B cell (primary cell): ENCODE data around the gene ADPRH. TPM values are rescaled to one million over a fixed set of nuclear protein-coding genes. Genes with fewer than 3 reads are reported as not detected.

Source experiments
- ATAC-seq: fragments of 200-7000 bp; cut with Tn5 transposase; one replicate; pipeline ENCODE4 v1.10.0; 2021; ENCODE audit warnings: low read depth, mild to moderate bottlenecking, moderate number of reproducible peaks, moderate library complexity
- CTCF ChIA-PET: fragments of 350-600 bp; sonication (Branson Sonifier 250); formaldehyde crosslinking; loops from one replicate; lab custom pipeline; 2021; ENCODE audit warnings: antibody characterized with exemption, inconsistent platforms; lab: Charles Lee
- POLR2A ChIA-PET: fragments of 350-600 bp; sonication (Branson Sonifier 250); formaldehyde crosslinking; loops from one replicate; lab custom pipeline; 2021; ENCODE audit warnings: antibody characterized with exemption; lab: Charles Lee
- DNase-seq: peaks from one replicate; pipeline ENCODE4 v3.0.0; 2013
- H2AFZ ChIP-seq: 2 replicates; pipeline ENCODE4 v1.6.1; 2012; ENCODE audit warnings: mild to moderate bottlenecking, low read depth, low read length; ENCODE audit not compliant: insufficient read depth, poor library complexity, severe bottlenecking
- H3K27ac ChIP-seq, 2 donors: 1 replicate in 1 of 2; 2 replicates in 1 of 2; pipeline ENCODE4 v1.5.1; 2012 to 2013; ENCODE audit warnings: low read length in 2 of 2, mild to moderate bottlenecking in 2 of 2, moderate library complexity in 1 of 2
- H3K27me3 ChIP-seq, 4 experiments: fragments of 200-600 bp in 1 of 4; sonication (generic) in 1 of 4; replicated peaks in 1 of 4; 1 replicate in 2 of 4; 2 replicates in 2 of 4; pipeline versions ENCODE4 v1.6.1 to v1.7.0; 2013 to 2016; ENCODE audit warnings: low read length in 3 of 4, mild to moderate bottlenecking in 2 of 4, mixed read lengths in 1 of 4, moderate library complexity in 1 of 4; ENCODE audit not compliant: insufficient read depth in 4 of 4, control insufficient read depth in 3 of 4; ENCODE audit errors: control extremely low read depth in 1 of 4
- H3K36me3 ChIP-seq, 2 experiments: replicated peaks in 1 of 2; 1 replicate in 1 of 2; 2 replicates in 1 of 2; pipeline versions ENCODE4 v1.6.1 to v1.7.1; 2013; ENCODE audit warnings: low read length in 1 of 2; ENCODE audit not compliant: insufficient read depth in 2 of 2, control insufficient read depth in 1 of 2; ENCODE audit errors: control extremely low read depth in 1 of 2, extremely low read depth in 1 of 2
- H3K4me1 ChIP-seq, 2 donors: fragments of 200-600 bp in 1 of 2; sonication (generic) in 1 of 2; 1 replicate in 1 of 2; 2 replicates in 1 of 2; pipeline versions ENCODE4 v1.5.1 to v1.6.1; 2013 to 2017; ENCODE audit warnings: low read length in 2 of 2; ENCODE audit not compliant: control insufficient read depth in 2 of 2, insufficient read depth in 2 of 2
- H3K4me2 ChIP-seq: replicated peaks from 2 replicates; pipeline ENCODE3; 2012; ENCODE audit warnings: mild to moderate bottlenecking, low read depth, low read length; ENCODE audit not compliant: poor library complexity, severe bottlenecking
- H3K4me3 ChIP-seq, 5 experiments: fragments of 200-600 bp in 1 of 5; sonication (generic) in 1 of 5; 1 replicate in 3 of 5; 2 replicates in 2 of 5; pipeline versions ENCODE4 v1.5.1 to v1.7.0; 2011 to 2016; ENCODE audit warnings: low read length in 4 of 5, mild to moderate bottlenecking in 4 of 5, low read depth in 2 of 5, control low read depth in 1 of 5, moderate library complexity in 1 of 5; ENCODE audit not compliant: insufficient read depth in 1 of 5; ENCODE audit errors: control extremely low read depth in 1 of 5, extremely low read depth in 1 of 5
- H3K79me2 ChIP-seq: fragments of 200-600 bp; sonication (generic); one replicate; pipeline ENCODE4 v1.6.0; 2016; ENCODE audit warnings: low read length; ENCODE audit not compliant: control insufficient read depth, insufficient read depth
- H3K9ac ChIP-seq: fragments of 200-600 bp; sonication (generic); 2 replicates; pipeline ENCODE4 v1.6.1; 2017; ENCODE audit warnings: mild to moderate bottlenecking, low read length, moderate library complexity
- H3K9me3 ChIP-seq, 3 donors: one replicate each; pipeline versions ENCODE4 v1.6.1 to v1.7.1; 2013; ENCODE audit warnings: low read length in 2 of 3; ENCODE audit not compliant: control insufficient read depth in 2 of 3, insufficient read depth in 1 of 3; ENCODE audit errors: control extremely low read depth in 1 of 3
- H4K20me1 ChIP-seq: 2 replicates; pipeline ENCODE4 v1.6.0; 2012; ENCODE audit warnings: mild to moderate bottlenecking, low read length; ENCODE audit not compliant: insufficient read depth, control insufficient read depth, poor library complexity, severe bottlenecking
- H3K27ac Mint-ChIP-seq: one replicate; pipeline ENCODE4 v1.8.0; 2021; ENCODE audit warnings: mixed read lengths
- H3K27me3 Mint-ChIP-seq: one replicate; pipeline ENCODE4 v1.8.0; 2021; ENCODE audit warnings: mixed read lengths
- H3K4me1 Mint-ChIP-seq: one replicate; pipeline ENCODE4 v1.8.0; 2021; ENCODE audit warnings: mixed read lengths
- H3K4me3 Mint-ChIP-seq: one replicate; pipeline ENCODE4 v1.8.0; 2021; ENCODE audit warnings: mixed read lengths
- H3K9me3 Mint-ChIP-seq: one replicate; pipeline ENCODE4 v1.8.0; 2022; ENCODE audit warnings: mixed read lengths; ENCODE audit not compliant: insufficient read depth
- CTCF ChIP-seq: fragments of 200-600 bp; IDR thresholded peaks from one replicate; pipeline ENCODE4 v1.8.0; 2022; ENCODE audit warnings: antibody characterized with exemption, mild to moderate bottlenecking
- EZH2 ChIP-seq: IDR thresholded peaks from 2 replicates; pipeline ENCODE4 v1.6.1; 2012; ENCODE audit warnings: borderline replicate concordance, low read depth, mild to moderate bottlenecking, moderate library complexity, low read length; ENCODE audit not compliant: insufficient read depth, poor library complexity, severe bottlenecking
- WGBS: methylation state at CpG from one replicate; pipeline ENCODE4 v1.1.5; 2013; ENCODE audit warnings: missing lambda C conversion rate; ENCODE audit not compliant: insufficient coverage; 5-methylcytosine and 5-hydroxymethylcytosine counted together
- intact Hi-C: fragments of 100-400 bp; cut with micrococcal nuclease; formaldehyde crosslinking; loops from one replicate; pipeline ENCODE4 v1.10.0; 2022
- polyA plus RNA-seq: library from polyadenylated mRNA; depleted of rRNA; stranded (reverse); fragments of >200 nt; gene quantifications from 2 replicates; pipeline ENCODE4 v1.2.3, GENCODE V29; 2012
- total RNA-seq, 2 donors: library from RNA; stranded (reverse); fragments of 120-200 nt in 1 of 2; gene quantifications; 1 replicate in 1 of 2; 2 replicates in 1 of 2; pipeline versions ENCODE4 v1.2.3 to v1.2.4, GENCODE V29; 2013 to 2022

ADPRH gene
- total and polyA plus RNA-seq, 2 donors (not counting 1 experiment from before 2014, with no cell fraction given): 10.0 to 24.5 TPM

DNA sequence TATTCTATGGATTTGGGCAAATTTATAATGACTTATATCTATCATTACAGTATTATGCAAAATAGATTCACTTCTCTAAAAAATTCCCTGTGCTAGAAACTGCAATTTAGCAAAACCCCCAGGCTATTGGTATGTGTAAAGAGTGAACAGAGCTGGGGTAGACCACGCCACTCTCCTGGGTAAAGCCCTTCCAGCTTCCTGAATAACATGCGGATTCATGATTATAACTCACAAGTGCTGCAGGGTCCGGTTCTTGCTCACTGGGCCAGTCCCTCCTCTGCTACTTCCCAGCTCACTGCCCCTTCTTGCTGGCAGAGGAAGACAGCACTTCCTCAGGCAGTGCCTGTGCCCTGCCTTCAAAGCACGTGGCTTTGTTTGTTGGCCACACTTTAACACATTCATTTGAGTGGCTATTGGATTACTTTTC lies 24.0 kb upstream of the ADPRH start:
- H3K4me3 Mint-ChIP-seq: peak overlapping the region; percentile 72
- ATAC-seq (peak; percentile 25), DNase-seq (peak; percentile 65)
- TF ChIP-seq EZH2 (no peak), CTCF (peak; percentile 12)
- Histone ChIP-seq H3K9ac (peak overlapping the region; percentile 12), H3K36me3 (no peaks in the 10 kb centered on the region), H3K27me3 (no peaks in the 10 kb centered on the region), H2AFZ (peak overlapping the region; percentile 13), H3K4me3 (peak overlapping the region in 2 of 5 experiments; percentile 0 to 3), H4K20me1 (no peaks in the 10 kb centered on the region), H3K4me1 (peaks cover 41 to 74% of the 10 kb centered on the region in 2 donors), H3K9me3 (no peaks in the 10 kb centered on the region), H3K4me2 (peak overlapping the region; percentile 70), H3K27ac (peak overlapping the region; percentile 26 to 59), H3K79me2 (peaks cover 44% of the 10 kb centered on the region)
- H3K4me1 Mint-ChIP-seq: peaks cover 90% of the 10 kb centered on the region
- ChIA-PET CTCF (interaction anchor here (0.8 to 1.9 kb wide), 6 partner anchors 18 to 126 kb away, joined by 3 to 5 read pairs (median 4); partner anchors contain the start of gene TIMMDC1), POLR2A (no interaction called here)
- intact Hi-C loops: loop anchor here (5.0 to 10.0 kb wide), 2 partner anchors 42 to 539 kb away; partner anchors contain the start of genes GSK3B and PLA1A
- H3K9me3 Mint-ChIP-seq: no peaks in the 10 kb centered on the region
- H3K27ac Mint-ChIP-seq: peak overlapping the region; percentile 76
- no peaks in the 10 kb centered on the region for H3K27me3 Mint-ChIP-seq
- 17% methylated on average over 4 of the region's 4 CpGs for WGBS

GRCh38 chr3:119555929-119556328 lies 23.4 kb upstream of the ADPRH start:
- ChIA-PET POLR2A (no interaction called here), CTCF (interaction anchor here (1.1 to 1.9 kb wide), 3 partner anchors 31 to 125 kb away, joined by 3 to 5 read pairs (median 4); partner anchors contain the start of gene TIMMDC1)
- ATAC-seq: no peak
- Histone ChIP-seq H2AFZ (no peak overlapping the region), H3K27me3 (no peaks in the 10 kb centered on the region), H3K9me3 (no peaks in the 10 kb centered on the region), H3K36me3 (no peaks in the 10 kb centered on the region), H3K4me2 (peak overlapping the region; percentile 70), H4K20me1 (no peaks in the 10 kb centered on the region), H3K4me3 (peak overlapping the region in 1 of 5 experiments; percentile 12), H3K79me2 (peaks cover 44% of the 10 kb centered on the region), H3K4me1 (peaks cover 41 to 70% of the 10 kb centered on the region in 2 donors), H3K27ac (peak overlapping the region; percentile 26 to 59), H3K9ac (peak overlapping the region; percentile 12)
- Mint-ChIP-seq H3K27me3 (no peaks in the 10 kb centered on the region), H3K4me1 (peaks cover 87% of the 10 kb centered on the region), H3K27ac (peak overlapping the region; percentile 76), H3K4me3 (peak overlapping the region; percentile 72), H3K9me3 (no peaks in the 10 kb centered on the region)
- WGBS: 82% methylated on average over 1 of the region's 1 CpG
- no peak for DNase-seq
- no peak for TF ChIP-seq CTCF
- intact Hi-C loops: loop anchor here (5.0 to 10.0 kb wide), 2 partner anchors 41 to 539 kb away; partner anchors contain the start of genes GSK3B and PLA1A
